HG03571 (cell line): ENCODE results near the gene NFATC2.

Experiments used
- ATAC-seq: cut with Tn5 transposase; IDR thresholded peaks from one replicate; pipeline ENCODE4 v1.9.1; 2021; ENCODE audit not compliant: unreplicated experiment

The NFATC2 gene

DNA sequence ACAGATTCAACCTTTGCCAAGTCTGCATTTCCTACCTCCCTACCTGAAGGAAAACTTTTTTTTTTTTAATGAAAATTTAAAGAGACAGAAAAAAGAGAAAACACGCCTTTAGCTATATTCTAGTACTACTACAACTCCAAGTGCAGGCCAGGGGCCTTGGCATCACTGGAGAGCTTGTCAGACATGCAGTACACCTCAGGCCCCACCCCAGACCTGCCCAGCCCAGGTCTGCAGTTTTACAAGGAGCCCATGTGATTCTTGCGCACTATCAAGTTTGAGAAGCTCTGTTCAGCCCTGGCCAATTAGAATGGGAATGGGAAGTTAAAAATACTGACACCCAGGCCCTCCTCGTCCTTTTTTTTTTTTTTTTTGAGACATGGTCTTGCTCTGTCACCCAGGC, 85.0 kb downstream of the NFATC2 start:
- ATAC-seq = no peak

DNA sequence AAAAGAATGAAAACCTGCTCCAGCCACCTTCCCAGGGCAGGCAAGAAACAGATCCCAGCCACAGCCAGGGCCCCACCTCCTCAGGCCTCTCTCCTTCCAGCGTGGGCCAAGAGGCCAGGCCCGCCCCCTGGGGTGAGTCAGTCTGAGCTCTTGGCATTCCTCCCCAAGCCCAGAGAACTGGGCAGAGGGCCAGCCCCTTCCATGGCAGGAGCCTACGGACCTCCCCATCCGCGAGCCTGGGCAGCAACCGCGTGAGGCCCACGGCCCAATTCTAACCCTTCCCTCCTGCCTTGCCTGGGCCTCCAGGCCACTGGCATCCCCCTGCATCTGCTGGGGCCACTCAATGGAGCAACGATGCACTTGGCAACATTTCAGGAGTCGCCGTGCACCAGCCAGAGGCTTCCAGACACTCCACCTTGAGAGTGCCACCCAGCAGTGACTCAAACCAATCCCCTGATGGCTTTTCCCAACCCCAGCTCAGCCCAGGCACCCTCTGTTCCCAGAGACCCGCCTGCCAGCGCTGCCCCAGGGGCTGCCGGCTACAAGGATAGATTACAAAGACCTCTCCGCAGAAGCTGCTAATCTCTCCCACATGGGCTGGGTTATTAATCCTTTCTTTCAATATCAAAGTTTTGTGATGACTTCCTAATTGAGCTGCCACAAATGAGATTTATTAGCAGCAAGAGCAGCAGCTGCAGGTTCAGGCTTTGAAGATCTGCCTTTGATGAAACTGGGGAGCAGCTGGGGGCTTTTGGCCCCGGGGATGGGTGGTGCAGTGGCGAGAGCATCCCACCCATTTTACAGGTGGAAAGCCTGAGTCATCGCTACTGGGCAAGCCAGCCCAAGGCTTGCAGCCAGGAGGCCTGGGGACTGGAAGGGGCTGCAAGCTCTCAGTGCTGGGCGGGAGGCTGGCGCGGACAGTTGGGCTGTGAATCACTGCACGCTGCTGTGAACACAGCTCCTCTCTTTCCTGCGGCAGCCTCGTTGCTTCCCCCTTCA, 85.7 kb downstream of the NFATC2 start:
- no peak for ATAC-seq

DNA sequence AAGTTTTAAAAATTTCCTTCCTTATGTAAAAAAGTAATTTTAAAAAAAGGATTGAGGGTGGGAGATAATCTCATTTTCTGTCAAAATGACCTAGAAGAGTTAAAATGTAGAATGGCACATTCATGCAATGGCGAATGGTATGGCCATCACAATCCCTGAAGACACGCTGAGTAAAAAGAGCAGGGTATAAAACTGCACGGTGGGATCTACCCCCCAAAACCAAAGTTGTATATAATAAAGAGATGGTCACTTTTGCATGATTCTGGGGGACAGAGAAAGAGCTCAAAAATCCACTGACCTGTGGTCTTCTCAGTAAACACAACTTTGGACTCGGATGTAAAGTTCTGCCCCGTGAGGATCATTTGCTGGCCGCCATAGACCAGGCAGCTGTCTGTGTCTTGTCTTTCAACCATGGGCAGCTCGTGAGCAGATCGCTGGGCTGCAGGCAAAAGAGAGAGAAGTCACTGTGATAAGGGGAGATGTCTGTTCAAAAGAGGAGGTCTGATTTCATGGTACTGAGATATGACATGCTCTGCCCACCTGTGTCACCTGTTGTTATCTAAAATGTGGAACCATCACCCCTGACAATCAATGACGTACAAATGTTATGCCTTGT, 88.2 kb downstream of the NFATC2 start:
- ATAC-seq = no peak

DNA sequence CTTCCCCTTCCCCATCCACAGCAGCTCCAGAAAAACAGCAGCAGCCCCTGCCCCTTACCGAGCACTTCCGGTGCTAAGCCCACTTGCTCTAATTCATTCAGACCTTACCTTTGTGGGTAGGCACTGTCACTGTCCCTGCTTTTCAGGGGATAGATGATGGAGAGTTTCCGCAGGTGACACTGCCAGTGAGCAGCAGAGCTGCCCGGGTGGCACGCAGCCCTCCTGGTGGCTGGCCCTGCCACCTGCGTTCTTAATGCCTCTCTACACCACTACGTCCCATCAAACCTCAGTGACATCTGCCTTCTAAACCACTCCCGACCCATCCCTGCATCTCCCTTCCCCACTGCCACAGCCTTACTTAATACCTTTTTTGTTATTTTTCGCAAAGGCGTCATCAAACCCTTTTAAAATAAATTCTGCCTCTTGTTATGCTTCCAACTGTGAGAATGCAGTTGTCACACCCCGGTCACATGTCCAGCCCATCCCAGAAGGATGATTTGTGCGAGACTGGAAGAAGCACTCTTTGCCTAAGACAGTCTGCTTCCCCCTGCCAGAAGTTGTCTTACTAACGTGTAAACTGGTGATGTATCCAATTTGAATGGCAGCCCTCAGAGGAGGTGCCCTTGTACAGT, 89.7 kb downstream of the NFATC2 start:
- no peak for ATAC-seq

DNA sequence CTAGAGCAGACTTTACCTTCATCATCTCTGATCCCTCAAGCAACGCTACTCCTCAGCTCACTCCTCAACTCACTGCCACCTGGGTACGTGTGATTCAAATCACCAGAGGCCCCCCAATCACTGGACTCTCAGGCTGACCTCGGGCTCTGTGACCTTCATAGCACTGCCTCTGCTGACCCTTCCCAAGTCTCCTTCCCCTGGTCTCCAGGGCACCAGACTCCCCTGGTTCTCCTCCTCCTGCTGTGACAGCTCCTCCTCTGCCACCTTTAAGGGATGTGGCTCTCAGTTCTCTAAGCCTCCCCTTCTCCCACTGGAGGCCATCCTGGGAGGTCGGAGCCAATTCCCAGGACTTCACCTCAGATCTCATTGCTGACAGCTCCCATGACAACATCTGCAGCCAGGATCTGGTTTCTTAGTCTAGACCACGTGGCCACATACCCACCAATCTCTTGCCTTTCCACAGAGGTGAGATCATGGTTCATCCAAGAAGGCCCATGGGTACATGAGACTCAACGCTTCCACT, 90.4 kb downstream of the NFATC2 start:
- ATAC-seq = no peak

DNA sequence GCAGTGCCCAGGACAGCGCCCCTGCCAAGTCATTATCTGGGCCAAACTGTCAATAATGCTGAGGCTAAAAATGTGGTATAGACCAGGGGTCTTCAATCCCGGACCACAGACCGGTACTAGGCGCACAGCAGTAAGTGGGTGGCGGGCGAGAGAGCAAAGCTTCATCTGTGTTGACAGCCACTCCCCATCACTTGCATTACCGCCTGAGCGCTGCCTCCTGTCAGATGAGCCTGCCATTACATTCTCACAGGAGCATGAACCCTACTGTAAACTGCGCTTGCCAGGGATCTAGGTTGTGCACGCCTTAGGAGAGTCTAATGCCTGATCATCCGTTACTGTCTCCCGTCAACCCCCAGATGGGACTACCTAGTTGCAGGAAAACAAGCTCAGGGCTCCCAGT, 91.0 kb downstream of the NFATC2 start:
- ATAC-seq = no peak

DNA sequence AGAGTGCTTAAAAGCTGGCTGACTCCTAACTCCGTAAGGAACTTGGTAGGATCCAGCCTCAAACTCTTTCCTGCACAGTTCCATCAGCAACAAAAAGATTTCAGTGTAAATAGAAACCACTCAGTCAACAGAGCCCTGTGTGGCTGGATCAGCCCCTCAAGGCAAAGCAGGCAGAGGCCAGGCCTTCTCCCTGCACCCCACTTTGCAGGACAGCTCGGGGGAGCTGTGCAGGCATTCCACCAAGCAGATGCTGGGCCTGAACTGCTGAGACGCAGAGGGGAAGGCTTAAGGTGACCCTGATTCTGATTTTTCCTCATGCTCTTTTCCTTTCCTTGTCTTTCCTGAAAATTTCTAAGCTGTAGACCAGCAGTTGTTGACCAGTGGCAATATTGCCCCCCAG, 91.5 kb downstream of the NFATC2 start:
- no peak for ATAC-seq

DNA sequence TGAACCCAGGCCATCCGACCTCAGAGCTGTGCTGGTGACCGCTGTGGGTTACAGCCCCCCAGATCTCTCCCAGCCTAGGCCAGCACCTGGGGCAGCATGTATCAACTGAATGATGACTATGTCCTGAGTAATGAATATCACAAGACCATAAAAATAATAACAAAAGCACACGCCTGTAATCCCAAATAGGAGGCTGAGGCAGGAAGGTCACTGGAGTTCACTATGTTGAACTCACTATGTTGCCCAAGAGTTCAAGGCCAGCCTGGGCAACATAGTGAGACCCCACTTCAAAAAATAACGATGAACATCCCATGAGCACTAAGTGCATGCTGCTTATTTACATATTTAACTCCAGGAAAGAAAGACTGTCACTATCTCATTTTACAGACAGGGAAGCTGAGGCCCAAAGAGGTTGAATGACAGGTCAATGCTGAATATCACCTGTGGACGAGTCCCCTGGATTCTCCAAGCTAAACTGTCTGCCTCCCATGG, 92.3 kb downstream of the NFATC2 start:
- no peak for ATAC-seq

DNA sequence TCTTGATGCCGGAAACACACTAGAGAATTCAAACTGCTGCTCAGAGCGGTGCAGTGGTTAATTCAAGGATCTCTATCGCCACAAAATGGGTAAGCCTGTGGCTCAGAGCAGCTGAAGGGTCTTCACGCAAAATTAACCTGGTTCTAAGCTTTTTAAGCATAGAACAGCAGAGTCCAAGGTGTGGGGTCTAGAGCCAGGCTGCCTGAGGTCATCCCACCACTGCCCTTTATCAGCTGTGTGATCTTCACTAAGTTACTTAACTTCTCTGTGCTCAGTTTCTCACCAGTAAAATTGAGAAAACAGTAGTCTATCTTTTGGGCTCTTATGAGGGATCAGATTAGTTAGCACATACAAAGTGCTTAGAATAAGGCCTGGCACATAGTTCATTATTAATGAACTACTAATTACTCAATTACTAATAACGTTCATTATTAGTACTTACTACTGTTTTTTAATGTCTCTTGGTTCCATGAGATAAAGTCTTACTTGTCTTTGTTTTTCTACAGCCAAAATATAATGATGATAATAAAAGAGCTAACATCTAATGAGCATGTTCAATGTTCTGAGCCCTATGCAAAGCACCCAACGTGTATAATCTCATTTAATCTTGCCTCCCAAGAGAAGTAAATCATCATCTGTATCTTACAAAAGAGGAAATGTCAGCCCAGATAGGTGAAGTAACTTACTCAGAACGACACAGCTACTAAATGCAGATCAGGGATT, 92.9 kb downstream of the NFATC2 start:
- ATAC-seq = no peak

DNA sequence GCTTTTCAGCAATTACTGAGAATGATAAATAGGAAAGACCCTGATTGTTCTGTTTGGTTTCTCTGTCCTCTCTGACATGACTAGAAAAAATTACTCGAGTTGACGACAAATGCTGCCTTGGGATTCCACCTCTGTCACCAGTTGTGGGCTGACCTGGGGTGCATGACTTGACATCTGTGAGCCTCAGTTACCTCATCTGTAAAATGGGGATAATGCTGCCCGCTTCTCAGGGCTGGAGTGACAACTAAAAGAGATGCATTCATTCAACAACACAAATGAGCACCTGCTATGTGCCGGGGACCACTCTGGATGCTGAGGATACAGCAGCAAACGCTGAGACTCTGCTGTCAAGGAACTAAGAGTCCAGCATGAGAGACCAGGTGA, 94.8 kb downstream of the NFATC2 start:
- no peak for ATAC-seq

DNA sequence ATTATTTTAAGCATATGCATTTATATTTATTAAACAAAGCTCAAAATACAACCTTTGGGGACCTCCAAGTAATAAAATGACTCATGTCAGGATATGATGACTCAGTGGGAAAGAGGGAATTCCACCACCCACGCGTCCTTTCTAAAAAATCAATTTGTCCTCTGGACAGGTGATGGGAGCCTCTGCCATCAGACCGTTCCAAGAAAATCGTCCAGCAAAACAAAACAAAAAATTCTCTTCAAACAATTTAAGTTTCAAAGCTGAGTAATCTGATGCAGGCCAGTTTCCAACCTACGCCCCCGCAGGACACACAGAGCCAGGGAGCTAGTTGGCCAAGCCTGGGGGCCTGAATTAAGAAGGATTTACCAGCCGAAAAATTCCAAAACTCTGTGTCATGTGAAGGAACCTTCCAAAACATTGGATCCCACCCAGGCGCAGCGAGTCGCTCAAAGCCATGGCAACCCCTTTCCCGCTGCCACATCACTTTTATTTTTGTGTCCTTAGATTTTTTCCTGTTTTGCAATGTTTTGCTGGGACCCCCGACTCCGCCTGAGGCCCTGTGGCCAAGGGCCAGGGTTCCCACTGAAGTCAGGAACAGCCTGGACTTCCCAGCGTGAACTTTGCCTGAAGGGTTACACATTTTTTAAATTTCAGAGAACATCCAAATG, 95.3 kb downstream of the NFATC2 start:
- no peak for ATAC-seq

DNA sequence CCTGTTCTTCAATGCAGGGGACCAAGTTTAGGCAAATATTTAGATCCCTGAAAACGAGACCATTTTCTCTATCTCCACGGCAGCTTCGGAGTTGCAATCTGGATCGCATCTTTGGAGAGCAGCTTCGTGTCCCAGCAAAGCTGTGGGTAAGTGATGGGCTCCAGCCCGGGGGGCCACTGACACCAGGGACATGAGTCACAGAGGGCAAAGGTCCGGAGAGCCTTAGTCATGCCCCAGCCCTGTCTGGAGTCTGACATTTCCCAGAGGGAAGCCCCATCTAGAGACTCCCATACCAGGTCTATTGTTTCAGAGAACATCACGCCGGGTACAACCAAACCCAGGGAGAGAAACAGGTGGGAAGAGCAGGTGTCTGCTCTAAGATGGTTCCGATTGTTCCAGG, 95.9 kb downstream of the NFATC2 start:
- no peak for ATAC-seq

DNA sequence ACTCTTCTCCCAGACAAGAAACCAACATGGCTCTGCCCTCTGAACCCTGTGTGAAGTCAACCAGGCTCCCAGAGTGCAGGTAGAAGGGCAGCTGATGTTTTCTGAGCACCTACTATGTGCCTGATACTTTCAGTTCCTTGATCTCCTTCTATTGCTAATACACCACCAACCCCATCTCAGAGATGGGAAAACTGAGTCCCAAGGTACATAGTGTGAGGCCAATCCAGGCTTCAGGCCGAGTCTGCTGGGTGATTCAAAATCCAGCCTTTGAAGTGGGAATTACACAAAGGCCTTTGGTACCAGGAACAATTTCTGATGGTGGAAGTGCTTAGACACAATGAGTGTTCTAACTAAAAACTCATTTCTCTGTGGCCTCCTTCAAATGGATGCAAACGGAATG, 96.3 kb downstream of the NFATC2 start:
- ATAC-seq = no peak

DNA sequence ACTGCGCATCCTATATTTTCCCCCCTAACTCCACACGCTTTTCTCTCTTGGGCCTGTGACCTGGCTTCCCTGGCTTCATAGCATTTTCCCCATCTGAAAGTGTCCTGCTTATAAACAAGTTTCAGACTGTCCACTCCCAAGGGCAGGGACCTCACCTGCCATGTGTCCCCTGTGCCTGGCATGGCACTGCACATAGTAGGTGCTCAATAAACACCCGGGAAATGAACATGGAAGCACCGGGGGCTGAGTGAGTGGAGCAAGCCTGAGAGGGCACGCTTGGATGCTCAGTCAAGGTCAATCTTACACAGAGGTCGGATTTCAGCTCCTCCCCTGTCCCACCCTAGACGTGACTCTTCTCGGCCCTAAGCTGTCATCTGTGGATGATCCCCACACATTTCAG, 96.9 kb downstream of the NFATC2 start:
- no peak for ATAC-seq

DNA sequence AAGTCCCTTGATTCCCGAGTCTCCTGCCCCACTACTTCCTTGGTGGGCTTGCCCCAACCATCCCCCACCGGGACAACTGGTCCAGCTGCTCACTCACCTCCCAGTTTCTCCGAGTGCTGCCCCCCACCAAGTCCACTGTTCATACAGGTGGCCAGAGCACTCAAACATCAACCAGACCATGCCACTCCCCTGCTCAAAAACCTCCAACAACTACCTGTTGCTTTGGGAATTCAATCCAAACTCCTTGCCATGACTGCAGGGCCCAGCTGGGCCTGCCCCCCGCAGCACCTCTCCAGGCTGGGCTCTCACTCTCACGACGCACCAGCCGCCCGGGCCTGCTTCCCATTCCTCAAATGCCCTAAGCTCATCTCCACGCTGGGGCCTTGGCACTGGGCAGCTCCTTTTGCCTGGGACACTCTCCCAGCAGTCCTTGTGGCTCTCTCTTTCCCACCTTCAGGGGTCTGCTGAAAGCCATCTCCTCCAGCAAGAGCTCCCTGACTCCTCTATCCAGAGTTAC, 97.5 kb downstream of the NFATC2 start:
- no peak for ATAC-seq

DNA sequence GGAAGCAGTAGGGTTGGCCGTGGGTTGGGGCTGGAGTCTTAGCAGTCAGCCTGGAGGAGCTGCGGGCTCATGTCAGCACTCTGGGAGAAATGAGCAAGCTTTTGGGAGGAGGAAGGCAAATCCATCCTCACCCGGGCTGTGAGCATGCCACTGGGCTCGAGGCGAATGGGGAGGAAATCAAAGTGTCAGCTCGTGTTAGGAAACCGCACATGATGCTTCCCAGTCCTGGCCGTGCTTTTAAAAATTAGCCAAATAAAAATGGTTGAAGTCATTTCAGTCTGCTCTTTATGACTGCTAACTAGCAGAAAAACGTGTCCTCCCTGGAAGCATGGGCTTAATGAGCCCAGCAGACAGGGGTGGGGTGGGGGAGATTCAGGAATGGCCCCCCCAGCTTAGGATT, 98.1 kb downstream of the NFATC2 start:
- no peak for ATAC-seq

DNA sequence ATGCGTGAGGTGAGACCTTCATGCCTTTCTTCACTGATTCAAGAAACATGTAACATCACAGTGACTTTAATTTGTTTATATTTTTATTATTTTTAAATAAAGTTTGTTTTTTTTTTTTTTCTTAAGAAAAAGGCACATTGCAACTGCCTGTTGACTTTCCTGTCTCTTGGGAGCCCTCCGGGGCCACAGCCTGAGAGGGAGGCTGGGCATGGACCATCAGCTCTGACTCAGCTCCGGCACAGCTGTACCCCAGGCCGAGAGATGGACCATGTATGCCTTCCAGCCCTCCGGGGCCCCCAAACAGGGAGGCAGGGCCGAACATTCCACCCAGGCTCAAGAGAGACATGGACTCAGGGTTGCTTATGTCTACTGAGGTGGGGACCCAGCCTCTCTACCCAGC, 99.9 kb downstream of the NFATC2 start:
- no peak for ATAC-seq

DNA sequence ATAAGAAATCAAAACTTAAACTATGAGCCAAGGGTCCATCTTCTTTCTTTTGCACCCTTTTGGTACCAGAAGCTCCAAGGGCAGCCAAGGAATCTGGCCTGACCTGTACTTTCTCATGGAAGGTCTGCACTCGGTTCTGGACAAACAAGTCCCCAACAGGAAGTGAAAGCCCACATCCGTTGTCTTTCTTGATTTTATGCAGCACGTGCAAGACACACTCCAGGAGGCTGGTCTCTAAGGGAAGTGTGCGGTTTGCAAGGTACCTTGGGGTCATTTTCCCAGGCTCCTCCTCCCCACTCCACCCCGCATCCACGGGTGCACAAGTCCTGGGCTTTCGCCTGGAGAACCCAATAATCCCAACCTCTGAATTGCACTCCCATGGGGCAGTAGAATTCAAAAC, 101.9 kb downstream of the NFATC2 start:
- no peak for ATAC-seq

DNA sequence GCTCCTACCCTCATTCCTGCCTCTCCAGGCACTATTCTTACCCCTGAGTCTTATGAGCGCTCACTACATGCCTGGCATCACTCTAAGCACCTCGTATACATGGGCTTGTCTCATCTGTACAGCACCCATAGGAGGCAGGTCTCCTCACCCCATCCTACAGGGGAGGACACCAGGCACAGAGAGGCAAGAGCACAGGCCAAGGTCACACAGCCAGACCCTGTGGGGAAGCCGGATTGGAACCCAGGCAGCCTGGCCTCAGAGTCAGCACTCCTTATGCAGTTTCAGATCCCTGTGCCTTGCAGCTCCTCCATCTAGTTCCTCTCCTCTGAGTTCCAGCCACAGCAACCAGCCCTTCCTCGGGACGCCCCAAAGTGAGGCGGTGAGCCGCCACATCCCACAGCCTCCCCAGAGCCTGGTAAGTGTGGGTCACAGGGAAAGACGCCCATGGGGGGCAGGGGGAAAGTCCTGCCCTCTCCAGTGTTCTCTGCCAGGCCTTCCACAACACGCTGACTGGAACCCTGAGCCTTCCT, 103.3 kb downstream of the NFATC2 start:
- ATAC-seq = no peak

DNA sequence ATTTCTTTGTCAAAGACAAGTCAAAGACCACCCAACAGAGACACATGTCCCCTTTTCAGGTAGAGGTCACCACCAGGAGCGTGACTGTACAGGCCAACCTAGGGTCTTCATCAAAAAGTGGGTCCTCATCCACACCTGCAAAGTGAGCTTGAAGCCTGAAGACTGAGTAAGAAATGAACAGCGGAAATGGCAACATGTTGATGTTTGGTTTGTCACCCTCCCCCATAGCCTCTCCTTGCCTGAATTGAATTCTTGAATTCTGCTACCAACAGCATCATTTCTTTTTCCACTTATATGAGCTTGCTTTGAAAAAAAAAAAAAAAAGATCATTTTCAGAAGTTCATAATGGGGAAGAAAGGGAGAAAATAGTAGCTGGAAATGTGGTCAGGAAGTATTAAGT, 104.4 kb downstream of the NFATC2 start:
- no peak for ATAC-seq
